Prostate gland (tissue), 2 donors: ENCODE measurements around the gene USP38.

Experiments used
- POLR2A ChIP-seq: fragments of 450-650 bp; IDR thresholded peaks from one replicate; pipeline ENCODE4 v1.6.1; 2016; ENCODE audit warnings: antibody characterized with exemption, mild to moderate bottlenecking
- POLR2AphosphoS5 ChIP-seq: sonication (generic); formaldehyde crosslinking; IDR thresholded peaks from one replicate; pipeline ENCODE4 v1.6.1; 2017; ENCODE audit warnings: antibody characterized with exemption
- TF ChIP-seq, protein P1 (sequence below), 4 experiments: fragments of 200-600 bp in 2 of 4; fragments of 450-650 bp in 2 of 4; sonication (generic) in 2 of 4; IDR thresholded peaks; 1 replicate in 3 of 4; 2 replicates in 1 of 4; pipeline ENCODE4 v1.5.1; 2016 to 2019; ENCODE audit warnings: antibody characterized with exemption in 4 of 4, mild to moderate bottlenecking in 2 of 4, moderate library complexity in 2 of 4

DNA sequence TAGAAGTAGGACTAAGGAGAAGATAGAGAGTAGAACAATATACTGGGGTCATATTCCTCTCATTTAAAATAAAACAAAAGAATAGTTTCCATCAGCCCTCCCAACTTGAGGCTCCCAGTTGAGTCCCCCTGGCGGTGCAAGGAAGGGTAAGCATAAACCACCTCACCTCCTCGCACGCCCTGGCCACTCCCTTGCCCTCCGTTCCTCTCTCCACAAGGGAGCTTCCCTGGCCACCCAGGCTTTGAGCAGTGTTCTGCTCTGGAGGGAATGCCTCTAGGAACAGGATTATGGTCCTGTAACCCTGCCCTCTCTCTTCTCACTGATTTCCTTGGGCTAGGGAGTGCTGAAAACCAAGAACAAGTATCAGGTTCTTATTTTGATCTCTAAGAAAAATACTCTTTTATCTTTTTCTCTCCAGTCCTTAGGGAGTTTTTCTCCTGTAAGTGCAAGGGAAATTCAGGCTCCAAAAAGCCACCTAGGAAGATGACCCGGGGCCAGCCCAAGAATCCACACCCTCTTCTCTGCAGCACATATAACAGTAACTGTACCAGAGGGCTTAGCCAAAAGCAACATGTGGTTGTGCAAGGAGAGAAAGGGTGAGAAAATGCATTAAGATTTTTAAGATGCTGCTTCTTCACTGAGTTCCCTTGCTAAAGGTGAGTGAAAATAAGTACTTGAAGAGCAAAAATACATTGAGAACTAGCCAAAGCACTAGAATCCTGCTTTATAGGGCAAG, 69.9 kb downstream of the USP38 start:
- TF ChIP-seq, protein P1, sequence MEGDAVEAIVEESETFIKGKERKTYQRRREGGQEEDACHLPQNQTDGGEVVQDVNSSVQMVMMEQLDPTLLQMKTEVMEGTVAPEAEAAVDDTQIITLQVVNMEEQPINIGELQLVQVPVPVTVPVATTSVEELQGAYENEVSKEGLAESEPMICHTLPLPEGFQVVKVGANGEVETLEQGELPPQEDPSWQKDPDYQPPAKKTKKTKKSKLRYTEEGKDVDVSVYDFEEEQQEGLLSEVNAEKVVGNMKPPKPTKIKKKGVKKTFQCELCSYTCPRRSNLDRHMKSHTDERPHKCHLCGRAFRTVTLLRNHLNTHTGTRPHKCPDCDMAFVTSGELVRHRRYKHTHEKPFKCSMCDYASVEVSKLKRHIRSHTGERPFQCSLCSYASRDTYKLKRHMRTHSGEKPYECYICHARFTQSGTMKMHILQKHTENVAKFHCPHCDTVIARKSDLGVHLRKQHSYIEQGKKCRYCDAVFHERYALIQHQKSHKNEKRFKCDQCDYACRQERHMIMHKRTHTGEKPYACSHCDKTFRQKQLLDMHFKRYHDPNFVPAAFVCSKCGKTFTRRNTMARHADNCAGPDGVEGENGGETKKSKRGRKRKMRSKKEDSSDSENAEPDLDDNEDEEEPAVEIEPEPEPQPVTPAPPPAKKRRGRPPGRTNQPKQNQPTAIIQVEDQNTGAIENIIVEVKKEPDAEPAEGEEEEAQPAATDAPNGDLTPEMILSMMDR (IDR thresholded peaks at IDR 0.05): no peak
- TF ChIP-seq POLR2A: no peak
- no peak for TF ChIP-seq POLR2AphosphoS5
